ENCODE results near the gene ARL14EPL.

Gene ARL14EPL

DNA sequence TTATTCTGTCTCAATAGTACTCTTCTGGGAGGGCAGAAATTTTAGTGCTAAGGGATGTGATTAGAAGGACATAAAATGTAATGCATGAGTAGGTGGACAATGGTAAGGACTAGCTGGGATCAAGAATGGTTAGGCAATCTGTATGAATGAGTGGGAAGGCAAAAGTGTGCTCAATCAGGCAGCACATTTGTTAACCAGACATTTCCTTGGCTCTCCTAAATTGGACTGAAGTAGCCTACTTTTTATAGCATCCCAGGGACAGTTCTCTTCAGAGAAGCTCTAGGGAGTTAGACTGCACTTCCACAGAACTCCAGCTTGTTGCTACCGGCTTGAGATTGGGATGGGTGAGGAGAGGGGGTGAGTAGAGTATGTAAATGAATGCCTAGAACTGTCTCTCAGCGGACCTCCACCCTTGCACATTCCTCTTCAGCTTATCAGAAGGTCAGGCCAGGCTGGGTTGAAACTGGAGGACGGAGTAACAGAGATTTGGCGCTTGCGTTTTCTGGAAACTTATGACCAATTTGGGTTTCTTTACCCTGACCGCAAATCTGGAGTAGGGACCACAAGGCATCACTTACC lies 19.0 kb upstream of the ARL14EPL start:
- intact Hi-C loops (cut with DNase I; ENCODE audit: low total_unique reads), result no loop called here
- H3K4me1 ChIP-seq, result no peaks in the 10 kb centered on the region
- no peaks in the 10 kb centered on the region for H3K9me3 ChIP-seq
- TF ChIP-seq, protein P1, sequence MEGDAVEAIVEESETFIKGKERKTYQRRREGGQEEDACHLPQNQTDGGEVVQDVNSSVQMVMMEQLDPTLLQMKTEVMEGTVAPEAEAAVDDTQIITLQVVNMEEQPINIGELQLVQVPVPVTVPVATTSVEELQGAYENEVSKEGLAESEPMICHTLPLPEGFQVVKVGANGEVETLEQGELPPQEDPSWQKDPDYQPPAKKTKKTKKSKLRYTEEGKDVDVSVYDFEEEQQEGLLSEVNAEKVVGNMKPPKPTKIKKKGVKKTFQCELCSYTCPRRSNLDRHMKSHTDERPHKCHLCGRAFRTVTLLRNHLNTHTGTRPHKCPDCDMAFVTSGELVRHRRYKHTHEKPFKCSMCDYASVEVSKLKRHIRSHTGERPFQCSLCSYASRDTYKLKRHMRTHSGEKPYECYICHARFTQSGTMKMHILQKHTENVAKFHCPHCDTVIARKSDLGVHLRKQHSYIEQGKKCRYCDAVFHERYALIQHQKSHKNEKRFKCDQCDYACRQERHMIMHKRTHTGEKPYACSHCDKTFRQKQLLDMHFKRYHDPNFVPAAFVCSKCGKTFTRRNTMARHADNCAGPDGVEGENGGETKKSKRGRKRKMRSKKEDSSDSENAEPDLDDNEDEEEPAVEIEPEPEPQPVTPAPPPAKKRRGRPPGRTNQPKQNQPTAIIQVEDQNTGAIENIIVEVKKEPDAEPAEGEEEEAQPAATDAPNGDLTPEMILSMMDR (IDR thresholded peaks at IDR 0.05), result no peak
- H3K4me3 ChIP-seq, result no peak overlapping the region
- H3K36me3 ChIP-seq, result no peaks in the 10 kb centered on the region
- no peak for DNase-seq
- no peaks in the 10 kb centered on the region for H3K27me3 ChIP-seq
- no peak overlapping the region for H3K27ac ChIP-seq

DNA sequence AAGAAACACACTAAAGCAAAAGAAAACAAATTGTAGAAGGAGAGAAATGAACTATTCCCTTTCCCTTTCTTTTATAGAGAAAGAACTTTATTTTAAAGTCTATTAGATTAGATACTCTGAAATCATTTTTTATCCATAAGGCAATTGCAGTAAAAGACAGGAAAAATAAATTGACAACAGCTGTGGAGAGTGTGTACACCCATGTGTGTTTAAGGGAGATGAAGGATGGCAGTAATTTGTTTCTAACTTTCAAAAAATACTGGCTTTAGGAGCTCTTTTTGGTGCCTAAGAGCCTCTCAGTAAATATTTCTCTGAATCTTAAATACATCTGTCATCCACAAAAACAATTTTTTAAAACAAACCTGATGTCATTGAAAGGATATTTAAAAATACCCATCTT lies 18.3 kb upstream of the ARL14EPL start:
- no peaks in the 10 kb centered on the region for H3K36me3 ChIP-seq
- H3K4me3 ChIP-seq, result no peak overlapping the region
- no peaks in the 10 kb centered on the region for H3K4me1 ChIP-seq
- H3K9me3 ChIP-seq, result no peaks in the 10 kb centered on the region
- TF ChIP-seq, protein P1 (IDR thresholded peaks at IDR 0.05), result no peak
- DNase-seq, result no peak
- no peaks in the 10 kb centered on the region for H3K27me3 ChIP-seq
- H3K27ac ChIP-seq, result no peak overlapping the region
- intact Hi-C loops (cut with DNase I; ENCODE audit: low total_unique reads), result no loop called here

DNA sequence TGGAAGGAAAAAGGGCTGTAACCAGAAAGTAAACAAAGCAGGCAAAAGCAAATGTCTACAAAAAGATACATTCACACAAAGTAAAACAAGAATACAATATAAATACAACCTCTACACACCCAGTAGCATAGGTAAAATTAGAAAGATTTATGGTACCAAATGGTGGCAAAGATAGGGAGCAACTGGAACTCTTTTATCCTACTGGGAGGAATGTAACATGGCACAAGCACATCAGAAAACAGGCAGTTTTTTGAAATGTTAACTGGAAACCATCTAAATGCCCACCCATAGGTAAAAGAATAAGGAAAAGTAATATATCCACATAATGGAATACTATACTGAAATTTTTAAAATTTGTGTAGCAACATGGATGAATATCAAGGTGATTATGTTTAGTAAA lies 8.7 kb upstream of the ARL14EPL start:
- H3K9me3 ChIP-seq, result no peaks in the 10 kb centered on the region
- DNase-seq, result no peak
- H3K27me3 ChIP-seq, result no peaks in the 10 kb centered on the region
- no peaks in the 10 kb centered on the region for H3K4me1 ChIP-seq
- H3K27ac ChIP-seq, result no peak overlapping the region
- intact Hi-C loops (cut with DNase I; ENCODE audit: low total_unique reads), result no loop called here
- TF ChIP-seq, protein P1 (IDR thresholded peaks at IDR 0.05), result no peak
- no peak overlapping the region for H3K4me3 ChIP-seq
- no peaks in the 10 kb centered on the region for H3K36me3 ChIP-seq

DNA sequence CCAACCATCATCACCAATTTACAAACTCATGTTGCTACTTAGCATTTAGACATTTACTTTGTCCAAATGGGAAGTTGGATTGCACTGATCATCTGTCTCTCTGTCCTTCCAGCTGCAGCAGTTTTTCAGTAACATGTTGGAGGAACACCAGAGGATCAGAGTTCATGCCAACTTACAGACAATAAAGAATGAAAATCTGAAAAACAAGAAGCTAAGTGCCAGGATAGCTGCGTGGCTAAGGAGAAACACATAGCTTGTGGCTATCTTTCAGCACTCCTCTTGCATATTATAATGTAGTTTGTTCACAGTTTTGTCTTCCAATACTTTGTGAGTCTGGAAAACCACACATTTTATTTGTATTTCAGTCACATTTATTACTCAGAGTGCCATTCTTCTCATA lies 6.4 kb upstream of the ARL14EPL start:
- Histone ChIP-seq H3K27me3 (no peaks in the 10 kb centered on the region), H3K36me3 (no peaks in the 10 kb centered on the region), H3K27ac (no peak overlapping the region), H3K4me1 (no peaks in the 10 kb centered on the region), H3K4me3 (no peak overlapping the region), H3K9me3 (no peaks in the 10 kb centered on the region)
- no peak for DNase-seq
- TF ChIP-seq, protein P1 (IDR thresholded peaks at IDR 0.05), result no peak
- intact Hi-C loops (cut with DNase I; ENCODE audit: low total_unique reads), result no loop called here

DNA sequence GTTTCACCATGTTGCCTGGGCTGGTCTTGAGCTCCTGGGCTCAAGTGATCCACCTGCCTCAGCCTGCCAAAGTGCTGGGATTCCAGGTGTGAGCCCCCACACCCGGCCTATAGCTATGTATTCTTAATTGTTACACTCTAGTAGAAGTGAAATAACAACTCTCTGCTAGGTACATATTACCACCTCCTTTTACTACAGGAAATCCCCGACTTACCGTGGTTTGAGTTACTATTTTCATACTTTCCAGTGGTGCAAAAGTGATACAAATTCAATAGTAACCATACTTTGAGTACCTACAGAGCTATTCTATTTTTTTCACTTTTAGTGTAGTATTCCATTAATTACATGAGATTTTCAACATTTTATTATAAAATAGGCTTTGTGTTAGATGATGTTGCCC lies 719 bp downstream of the ARL14EPL start:
- intact Hi-C loops (cut with DNase I; ENCODE audit: low total_unique reads), result no loop called here
- no peaks in the 10 kb centered on the region for H3K4me1 ChIP-seq
- no peak overlapping the region for H3K27ac ChIP-seq
- H3K9me3 ChIP-seq, result no peaks in the 10 kb centered on the region
- H3K36me3 ChIP-seq, result no peaks in the 10 kb centered on the region
- no peak for DNase-seq
- H3K4me3 ChIP-seq, result no peak overlapping the region
- TF ChIP-seq, protein P1 (IDR thresholded peaks at IDR 0.05), result no peak
- no peaks in the 10 kb centered on the region for H3K27me3 ChIP-seq

DNA sequence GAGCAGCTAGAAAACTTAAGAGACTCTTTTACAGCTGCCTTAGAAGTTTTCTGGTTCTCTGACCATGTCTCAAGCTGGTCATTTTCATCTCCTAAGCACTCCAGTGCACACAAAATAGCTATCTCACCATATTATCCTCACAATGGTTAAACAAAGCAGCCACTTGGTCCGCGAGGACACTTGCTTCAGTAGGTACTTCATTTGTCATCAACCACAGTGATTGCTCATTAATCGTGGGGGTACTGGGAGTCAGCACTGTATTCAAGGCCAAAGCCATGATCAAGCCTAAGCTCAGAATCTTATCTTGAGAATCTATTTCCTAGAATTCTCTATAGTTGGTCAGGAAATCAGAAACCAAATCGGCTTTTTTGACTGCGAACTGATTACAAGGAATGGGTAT lies 2.9 kb downstream of the ARL14EPL start:
- Histone ChIP-seq H3K9me3 (no peaks in the 10 kb centered on the region), H3K27me3 (no peaks in the 10 kb centered on the region), H3K4me1 (no peaks in the 10 kb centered on the region), H3K36me3 (no peaks in the 10 kb centered on the region), H3K27ac (no peak overlapping the region), H3K4me3 (no peak overlapping the region)
- TF ChIP-seq, protein P1 (IDR thresholded peaks at IDR 0.05), result no peak
- intact Hi-C loops (cut with DNase I; ENCODE audit: low total_unique reads), result no loop called here
- no peak for DNase-seq
